ENCODE data around the gene KRTAP1-1. TPM values are rescaled to one million over a fixed set of nuclear protein-coding genes. Genes with fewer than 3 reads are reported as not detected.

KRTAP1-1 gene
- total and polyA plus RNA-seq, 3 donors from 2014 or later, result not detected

GRCh38 chr17:41020336-41020735 is 20.9 kb downstream of the KRTAP1-1 start:
- intact Hi-C loops (cut with DNase I; ENCODE audit: low total_unique reads), result no loop called here
- H3K9me3 ChIP-seq, result no peaks in the 10 kb centered on the region
- no peak for TF ChIP-seq POLR2A (IDR thresholded peaks at IDR 0.05)
- TF ChIP-seq, protein P1, sequence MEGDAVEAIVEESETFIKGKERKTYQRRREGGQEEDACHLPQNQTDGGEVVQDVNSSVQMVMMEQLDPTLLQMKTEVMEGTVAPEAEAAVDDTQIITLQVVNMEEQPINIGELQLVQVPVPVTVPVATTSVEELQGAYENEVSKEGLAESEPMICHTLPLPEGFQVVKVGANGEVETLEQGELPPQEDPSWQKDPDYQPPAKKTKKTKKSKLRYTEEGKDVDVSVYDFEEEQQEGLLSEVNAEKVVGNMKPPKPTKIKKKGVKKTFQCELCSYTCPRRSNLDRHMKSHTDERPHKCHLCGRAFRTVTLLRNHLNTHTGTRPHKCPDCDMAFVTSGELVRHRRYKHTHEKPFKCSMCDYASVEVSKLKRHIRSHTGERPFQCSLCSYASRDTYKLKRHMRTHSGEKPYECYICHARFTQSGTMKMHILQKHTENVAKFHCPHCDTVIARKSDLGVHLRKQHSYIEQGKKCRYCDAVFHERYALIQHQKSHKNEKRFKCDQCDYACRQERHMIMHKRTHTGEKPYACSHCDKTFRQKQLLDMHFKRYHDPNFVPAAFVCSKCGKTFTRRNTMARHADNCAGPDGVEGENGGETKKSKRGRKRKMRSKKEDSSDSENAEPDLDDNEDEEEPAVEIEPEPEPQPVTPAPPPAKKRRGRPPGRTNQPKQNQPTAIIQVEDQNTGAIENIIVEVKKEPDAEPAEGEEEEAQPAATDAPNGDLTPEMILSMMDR (IDR thresholded peaks at IDR 0.05), result no peak
- H3K4me1 ChIP-seq, result no peaks in the 10 kb centered on the region
- DNase-seq, result no peak
- H3K27me3 ChIP-seq, result no peaks in the 10 kb centered on the region
- no peak overlapping the region for H3K4me3 ChIP-seq
- H3K27ac ChIP-seq, result no peak overlapping the region
- no peaks in the 10 kb centered on the region for H3K36me3 ChIP-seq (ENCODE audit: low read depth, missing control alignments)

- Histone ChIP-seq H3K27me3 (no peaks in the 10 kb centered on the region), H3K4me1 (no peaks in the 10 kb centered on the region), H3K36me3 (ENCODE audit: low read depth, missing control alignments) (no peaks in the 10 kb centered on the region), H3K4me3 (no peak overlapping the region), H3K27ac (no peak overlapping the region), H3K9me3 (no peaks in the 10 kb centered on the region)
- 92 to 93% methylated on average over 3 of the region's 3 CpGs for WGBS, 2 donors
- TF ChIP-seq, protein P1 (IDR thresholded peaks at IDR 0.05), result no peak
- TF ChIP-seq POLR2A (IDR thresholded peaks at IDR 0.05), result no peak
- no peak for DNase-seq
- intact Hi-C loops (cut with DNase I; ENCODE audit: low total_unique reads), result no loop called here
These were observed 21.8 kb downstream of the KRTAP1-1 start for GRCh38 chr17:41019415-41019814.

GRCh38 chr17:41018541-41018940 is 22.7 kb downstream of the KRTAP1-1 start:
- Histone ChIP-seq H3K27ac (no peak overlapping the region), H3K4me1 (no peaks in the 10 kb centered on the region), H3K9me3 (no peaks in the 10 kb centered on the region), H3K27me3 (no peaks in the 10 kb centered on the region), H3K36me3 (ENCODE audit: low read depth, missing control alignments) (no peaks in the 10 kb centered on the region), H3K4me3 (no peak overlapping the region)
- DNase-seq, result no peak
- intact Hi-C loops (cut with DNase I; ENCODE audit: low total_unique reads), result no loop called here
- TF ChIP-seq, protein P1 (IDR thresholded peaks at IDR 0.05), result no peak
- no peak for TF ChIP-seq POLR2A (IDR thresholded peaks at IDR 0.05)
- WGBS, 2 donors, result 81 to 85% methylated on average over 3 of the region's 3 CpGs

- TF ChIP-seq, protein P1 (IDR thresholded peaks at IDR 0.05), result no peak
- TF ChIP-seq POLR2A (IDR thresholded peaks at IDR 0.05), result no peak
- intact Hi-C loops (cut with DNase I; ENCODE audit: low total_unique reads), result no loop called here
These were observed 24.6 kb downstream of the KRTAP1-1 start for GRCh38 chr17:41016578-41017215.

GRCh38 chr17:41015454-41015853 is 25.8 kb downstream of the KRTAP1-1 start:
- Histone ChIP-seq H3K4me1 (no peaks in the 10 kb centered on the region), H3K27me3 (no peaks in the 10 kb centered on the region), H3K9me3 (no peaks in the 10 kb centered on the region), H3K27ac (no peak overlapping the region), H3K4me3 (no peak overlapping the region), H3K36me3 (ENCODE audit: low read depth, missing control alignments) (no peaks in the 10 kb centered on the region)
- no peak for DNase-seq
- intact Hi-C loops (cut with DNase I; ENCODE audit: low total_unique reads), result no loop called here
- 67 to 74% methylated on average over 7 of the region's 7 CpGs for WGBS, 2 donors
- TF ChIP-seq, protein P1 (IDR thresholded peaks at IDR 0.05), result no peak
- no peak for TF ChIP-seq POLR2A (IDR thresholded peaks at IDR 0.05)

More at GRCh38 chr17:41016578-41017215, 24.6 kb downstream of the KRTAP1-1 start:
- Histone ChIP-seq H3K27me3 (no peaks in the 10 kb centered on the region), H3K27ac (no peak overlapping the region), H3K36me3 (ENCODE audit: low read depth, missing control alignments) (no peaks in the 10 kb centered on the region), H3K4me3 (no peak overlapping the region), H3K9me3 (no peaks in the 10 kb centered on the region), H3K4me1 (no peaks in the 10 kb centered on the region)
- DNase-seq, result no peak
- WGBS, 2 donors, result 79 to 88% methylated on average over 13 of the region's 13 CpGs

All from testis (tissue), 3 donors.